GM10248 (cell line): Measurements from ENCODE around the gene CFD.

Source experiments
- CTCF ChIA-PET: fragments of 300-600 bp; sonication (Branson Sonifier 250); formaldehyde crosslinking; extraction: SDS; loops from one replicate; lab custom pipeline; 2021; ENCODE audit warnings: antibody characterized with exemption; lab: Yijun Ruan, JAX
- POLR2A ChIA-PET: fragments of 350-650 bp; sonication (Branson Sonifier 250); formaldehyde crosslinking; extraction: SDS; loops from one replicate; lab custom pipeline; 2020; ENCODE audit warnings: antibody characterized with exemption; lab: Yijun Ruan, JAX
- DNase-seq: peaks from one replicate; pipeline ENCODE4 v3.0.0; 2012; ENCODE audit errors: extremely low spot score
- CTCF ChIP-seq: IDR thresholded peaks from 2 replicates; pipeline ENCODE4 v1.5.1; 2012; ENCODE audit warnings: mild to moderate bottlenecking, low read depth; ENCODE audit errors: extremely low read depth, missing control alignments, control extremely low read depth

Gene CFD

GRCh38 chr19:825897-826644 is 33.4 kb upstream of the CFD start:
- CTCF ChIA-PET: interaction anchor here (1.1 to 1.3 kb wide), 2 partner anchors 30 to 56 kb away, joined by 3 read pairs; no protein-coding TSS in a partner anchor
- no peak for TF ChIP-seq CTCF

GRCh38 chr19:827314-827709 is 32.2 kb upstream of the CFD start:
- no peak for TF ChIP-seq CTCF
- POLR2A ChIA-PET: no interaction called here
- CTCF ChIA-PET: interaction anchor here (1.1 kb wide), 1 partner anchor 29 kb away, joined by 3 read pairs; no protein-coding TSS in a partner anchor
- no peak for DNase-seq

More at GRCh38 chr19:825897-826644, 33.4 kb upstream of the CFD start:
- POLR2A ChIA-PET: no interaction called here
- DNase-seq: no peak

- TF ChIP-seq CTCF: no peak
- no peak for DNase-seq
- ChIA-PET CTCF (no interaction called here), POLR2A (no interaction called here)
Observed at GRCh38 chr19:827710-828321, 31.6 kb upstream of the CFD start, which contains the start of gene AZU1. Gene AZU1, plus strand, starts transcription at chr19:827837. Its CDS starts 10 bp downstream, at chr19:827847.

- ChIA-PET CTCF (no interaction called here), POLR2A (no interaction called here)
- no peak for TF ChIP-seq CTCF
- no peak for DNase-seq
Observed at GRCh38 chr19:829129-829758, 30.2 kb upstream of the CFD start.

- no peak for TF ChIP-seq CTCF
- no peak for DNase-seq
- CTCF ChIA-PET: no interaction called here
- POLR2A ChIA-PET: no interaction called here
Observed at GRCh38 chr19:831407-832369, 27.8 kb upstream of the CFD start.
